Nephron (organoid): ENCODE measurements around the gene PRKD1.

Experiments
- H3K27ac Mint-ChIP-seq, 3 experiments: 2 replicates each; pipeline ENCODE4 v1.8.0; 2020; ENCODE audit warnings: mixed read lengths in 3 of 3, mild to moderate bottlenecking in 2 of 3, moderate library complexity in 1 of 3
- H3K27me3 Mint-ChIP-seq: 2 replicates; pipeline ENCODE4 v1.8.0; 2021; ENCODE audit warnings: low read depth, mild to moderate bottlenecking, moderate library complexity, mixed read lengths
- H3K36me3 Mint-ChIP-seq: 2 replicates; pipeline ENCODE4 v1.8.0; 2020; ENCODE audit warnings: low read depth, mixed read lengths
- H3K4me1 Mint-ChIP-seq: 2 replicates; pipeline ENCODE4 v1.8.0; 2020; ENCODE audit warnings: mixed read lengths
- H3K4me3 Mint-ChIP-seq, 3 experiments: 2 replicates each; pipeline ENCODE4 v1.8.0; 2020; ENCODE audit warnings: mild to moderate bottlenecking in 3 of 3, mixed read lengths in 3 of 3, moderate library complexity in 2 of 3
- H3K9me3 Mint-ChIP-seq: 2 replicates; pipeline ENCODE4 v1.8.0; 2020; ENCODE audit warnings: mixed read lengths
- TF ChIP-seq, protein P1 (sequence below), 3 experiments: fragments of 200-600 bp; sonication (generic); IDR thresholded peaks; one replicate each; pipeline ENCODE4 v1.5.0; 2021; ENCODE audit warnings: antibody characterized with exemption in 3 of 3; ENCODE audit not compliant: unreplicated experiment in 3 of 3

Gene PRKD1

GRCh38 chr14:29798811-29799210 lies 128.8 kb downstream of the PRKD1 start:
- Mint-ChIP-seq H3K36me3 (no peaks in the 10 kb centered on the region), H3K27ac (no peak overlapping the region), H3K27me3 (no peaks in the 10 kb centered on the region), H3K4me1 (peaks cover 5% of the 10 kb centered on the region), H3K9me3 (no peaks in the 10 kb centered on the region), H3K4me3 (no peak overlapping the region)
- TF ChIP-seq, protein P1, sequence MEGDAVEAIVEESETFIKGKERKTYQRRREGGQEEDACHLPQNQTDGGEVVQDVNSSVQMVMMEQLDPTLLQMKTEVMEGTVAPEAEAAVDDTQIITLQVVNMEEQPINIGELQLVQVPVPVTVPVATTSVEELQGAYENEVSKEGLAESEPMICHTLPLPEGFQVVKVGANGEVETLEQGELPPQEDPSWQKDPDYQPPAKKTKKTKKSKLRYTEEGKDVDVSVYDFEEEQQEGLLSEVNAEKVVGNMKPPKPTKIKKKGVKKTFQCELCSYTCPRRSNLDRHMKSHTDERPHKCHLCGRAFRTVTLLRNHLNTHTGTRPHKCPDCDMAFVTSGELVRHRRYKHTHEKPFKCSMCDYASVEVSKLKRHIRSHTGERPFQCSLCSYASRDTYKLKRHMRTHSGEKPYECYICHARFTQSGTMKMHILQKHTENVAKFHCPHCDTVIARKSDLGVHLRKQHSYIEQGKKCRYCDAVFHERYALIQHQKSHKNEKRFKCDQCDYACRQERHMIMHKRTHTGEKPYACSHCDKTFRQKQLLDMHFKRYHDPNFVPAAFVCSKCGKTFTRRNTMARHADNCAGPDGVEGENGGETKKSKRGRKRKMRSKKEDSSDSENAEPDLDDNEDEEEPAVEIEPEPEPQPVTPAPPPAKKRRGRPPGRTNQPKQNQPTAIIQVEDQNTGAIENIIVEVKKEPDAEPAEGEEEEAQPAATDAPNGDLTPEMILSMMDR (IDR thresholded peaks at IDR 0.05; ENCODE audit: unreplicated experiment in 3 of 3), result no peak

DNA sequence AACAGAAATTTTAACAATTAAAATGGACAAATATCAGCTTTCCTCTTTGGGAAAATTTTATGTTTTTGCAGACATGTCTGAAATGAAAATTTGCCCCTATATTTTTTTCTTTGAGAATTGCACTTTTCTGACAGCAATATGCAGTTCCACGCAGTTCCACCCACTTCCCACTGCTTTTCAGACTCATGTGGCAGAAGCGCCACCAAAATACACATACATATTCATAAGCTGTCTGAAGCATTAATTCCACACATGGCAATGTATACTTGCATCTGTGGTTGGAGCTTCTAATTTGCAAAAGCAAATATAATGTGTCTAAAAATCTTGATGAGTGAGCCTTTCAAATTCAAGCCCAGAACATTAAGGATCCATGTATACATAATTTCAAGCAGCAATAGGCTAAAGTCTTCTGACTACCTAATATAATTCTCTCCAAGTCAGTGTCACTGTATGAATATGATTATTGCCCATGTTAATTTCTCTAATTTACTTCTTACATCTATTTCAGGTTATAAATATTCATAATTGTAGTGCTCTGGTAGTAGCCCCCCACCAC lies 129.5 kb downstream of the PRKD1 start:
- no peak overlapping the region for H3K27ac Mint-ChIP-seq

GRCh38 chr14:29796853-29797252 lies 130.8 kb downstream of the PRKD1 start:
- H3K27me3 Mint-ChIP-seq, result no peaks in the 10 kb centered on the region
- H3K36me3 Mint-ChIP-seq, result no peaks in the 10 kb centered on the region
- H3K4me1 Mint-ChIP-seq, result peaks cover 8% of the 10 kb centered on the region
- H3K27ac Mint-ChIP-seq, result no peak overlapping the region
- H3K9me3 Mint-ChIP-seq, result no peaks in the 10 kb centered on the region
- TF ChIP-seq, protein P1 (IDR thresholded peaks at IDR 0.05; ENCODE audit: unreplicated experiment in 3 of 3), result no peak
- H3K4me3 Mint-ChIP-seq, result no peak overlapping the region

More for the DNA sequence above, 129.5 kb downstream of the PRKD1 start:
- H3K9me3 Mint-ChIP-seq, result no peaks in the 10 kb centered on the region
- no peak overlapping the region for H3K4me3 Mint-ChIP-seq
- H3K36me3 Mint-ChIP-seq, result no peaks in the 10 kb centered on the region
- no peaks in the 10 kb centered on the region for H3K27me3 Mint-ChIP-seq
- H3K4me1 Mint-ChIP-seq, result peaks cover 7% of the 10 kb centered on the region
- TF ChIP-seq, protein P1 (IDR thresholded peaks at IDR 0.05; ENCODE audit: unreplicated experiment in 3 of 3), result no peak

- TF ChIP-seq, protein P1 (IDR thresholded peaks at IDR 0.05; ENCODE audit: unreplicated experiment in 3 of 3), result no peak
- H3K27ac Mint-ChIP-seq, result no peak overlapping the region
- H3K27me3 Mint-ChIP-seq, result no peaks in the 10 kb centered on the region
- no peaks in the 10 kb centered on the region for H3K36me3 Mint-ChIP-seq
- peaks cover 4% of the 10 kb centered on the region for H3K4me1 Mint-ChIP-seq
- peaks cover 12% of the 10 kb centered on the region for H3K9me3 Mint-ChIP-seq
- no peak overlapping the region for H3K4me3 Mint-ChIP-seq
Observed at GRCh38 chr14:29789475-29789874, 138.2 kb downstream of the PRKD1 start.

DNA sequence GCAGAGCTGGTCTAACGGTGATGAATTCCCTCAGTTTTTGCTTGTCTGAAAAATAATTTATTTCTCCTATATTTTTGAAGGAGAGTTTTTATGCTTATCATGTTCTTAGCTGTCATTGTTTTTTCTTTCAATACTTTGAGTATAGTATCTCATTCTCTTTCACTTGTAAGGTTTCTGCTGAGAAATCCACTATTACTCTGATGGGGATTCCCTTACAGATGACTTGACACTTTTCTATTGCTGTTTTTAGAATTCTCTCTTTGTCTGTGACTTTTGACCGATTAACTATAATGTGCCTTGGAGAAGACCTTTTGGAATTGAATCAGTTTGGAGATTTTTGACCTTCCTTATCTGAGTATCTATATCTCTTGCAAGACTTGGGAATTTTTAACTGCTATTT lies 139.6 kb downstream of the PRKD1 start:
- TF ChIP-seq, protein P1 (IDR thresholded peaks at IDR 0.05; ENCODE audit: unreplicated experiment in 3 of 3), result no peak
- H3K9me3 Mint-ChIP-seq, result peaks cover 19% of the 10 kb centered on the region
- no peaks in the 10 kb centered on the region for H3K36me3 Mint-ChIP-seq
- H3K4me3 Mint-ChIP-seq, result no peak overlapping the region
- H3K27ac Mint-ChIP-seq, result no peak overlapping the region
- no peaks in the 10 kb centered on the region for H3K27me3 Mint-ChIP-seq
- H3K4me1 Mint-ChIP-seq, result no peaks in the 10 kb centered on the region

DNA sequence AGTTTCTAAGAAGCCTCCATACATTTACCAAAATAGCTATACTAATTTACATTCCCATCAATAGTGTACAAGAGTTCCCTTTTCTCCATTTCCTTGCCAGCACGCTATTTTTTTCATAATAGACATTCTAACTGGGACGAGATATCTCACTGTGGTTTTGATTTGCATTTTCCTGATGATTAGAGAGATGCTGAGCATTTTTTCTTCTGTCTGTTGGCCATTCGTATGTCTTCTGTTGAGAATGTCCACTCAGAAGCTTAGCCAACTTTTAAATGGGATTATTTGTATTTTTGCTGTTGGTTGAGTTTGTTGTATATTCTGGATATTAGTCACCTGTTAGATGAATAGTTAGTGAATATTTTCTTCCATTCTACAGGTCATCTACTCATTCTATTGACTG lies 144.1 kb downstream of the PRKD1 start:
- Mint-ChIP-seq H3K4me3 (no peak overlapping the region), H3K4me1 (no peaks in the 10 kb centered on the region), H3K36me3 (no peaks in the 10 kb centered on the region), H3K9me3 (peaks cover 32% of the 10 kb centered on the region), H3K27ac (no peak overlapping the region), H3K27me3 (no peaks in the 10 kb centered on the region)
- TF ChIP-seq, protein P1 (IDR thresholded peaks at IDR 0.05; ENCODE audit: unreplicated experiment in 3 of 3), result no peak
